Small intestine (tissue), 7 donors: ENCODE measurements around the gene CCDC146. TPM values are rescaled to one million over a fixed set of nuclear protein-coding genes. Genes with fewer than 3 reads are reported as not detected.
"Not testable (repeated sequence)": the region's sequence is repeated elsewhere in the genome, so short reads cannot be mapped to it uniquely, and the experiment has no call there.

Source experiments
- DNase-seq, 2 donors: peaks; one replicate each; pipeline versions ENCODE4 v3.0.0 to v3.0.0-alpha.2; 2013
- FAIRE-seq: peaks from 2 replicates; lab custom pipeline; 2012; peaks lifted over from hg19 to GRCh38; lab: Jason Lieb, UNC
- H3K27ac ChIP-seq, 3 donors: one replicate each; pipeline ENCODE4 v1.5.1; 2013; ENCODE audit warnings: low read length in 2 of 3, mild to moderate bottlenecking in 2 of 3, control low read depth in 1 of 3, inconsistent platforms in 1 of 3, low read depth in 1 of 3, moderate library complexity in 1 of 3
- H3K27me3 ChIP-seq, 3 donors: one replicate each; pipeline ENCODE4 v1.6.1; 2013; ENCODE audit warnings: low read length in 3 of 3, inconsistent platforms in 1 of 3; ENCODE audit not compliant: control insufficient read depth in 3 of 3, insufficient read depth in 3 of 3
- H3K36me3 ChIP-seq, 3 donors: one replicate each; pipeline ENCODE4 v1.6.1; 2013; ENCODE audit warnings: low read length in 3 of 3, inconsistent platforms in 1 of 3, low read depth in 1 of 3, mild to moderate bottlenecking in 1 of 3, moderate library complexity in 1 of 3; ENCODE audit not compliant: control insufficient read depth in 3 of 3, insufficient read depth in 2 of 3
- H3K4me1 ChIP-seq, 3 donors: one replicate each; pipeline ENCODE4 v1.6.1; 2013; ENCODE audit warnings: low read length in 2 of 3, inconsistent platforms in 1 of 3, low read depth in 1 of 3, mild to moderate bottlenecking in 1 of 3, moderate library complexity in 1 of 3; ENCODE audit not compliant: control insufficient read depth in 3 of 3, insufficient read depth in 2 of 3
- H3K4me3 ChIP-seq, 3 donors: one replicate each; pipeline ENCODE4 v1.5.1; 2013; ENCODE audit warnings: low read length in 3 of 3, control low read depth in 1 of 3, inconsistent platforms in 1 of 3, low read depth in 1 of 3, mild to moderate bottlenecking in 1 of 3, moderate library complexity in 1 of 3
- H3K9me3 ChIP-seq, 2 donors: one replicate each; pipeline ENCODE4 v1.6.1; 2013; ENCODE audit warnings: low read depth in 1 of 2, low read length in 1 of 2; ENCODE audit not compliant: control insufficient read depth in 2 of 2, insufficient read depth in 1 of 2
- WGBS, 3 donors: extraction: QIAGEN DNeasy Blood & Tissue Kit; methylation state at CpG; one replicate each; pipeline ENCODE4 v1.1.7; 2013; 5-methylcytosine and 5-hydroxymethylcytosine counted together
- polyA plus RNA-seq, 4 donors: library from polyadenylated mRNA; stranded (reverse) in 3 of 4; unstranded in 1 of 4; fragments of 200-250 nt in 3 of 4; fragments of 120-200 nt in 1 of 4; gene quantifications; one replicate each; pipeline versions ENCODE4 v1.2.1 to v1.2.3, GENCODE V29; 2013
- donor health status: healthy with polysubstance abuse.
- donor health status: control.
- donor health status: control.
- donor health status: Bipolar disorder and iron deficiency.
- donor health status: healthy.

CCDC146 gene
- polyA plus RNA-seq, 4 donors, result 2.4 to 7.5 (median 6.5) TPM

DNA sequence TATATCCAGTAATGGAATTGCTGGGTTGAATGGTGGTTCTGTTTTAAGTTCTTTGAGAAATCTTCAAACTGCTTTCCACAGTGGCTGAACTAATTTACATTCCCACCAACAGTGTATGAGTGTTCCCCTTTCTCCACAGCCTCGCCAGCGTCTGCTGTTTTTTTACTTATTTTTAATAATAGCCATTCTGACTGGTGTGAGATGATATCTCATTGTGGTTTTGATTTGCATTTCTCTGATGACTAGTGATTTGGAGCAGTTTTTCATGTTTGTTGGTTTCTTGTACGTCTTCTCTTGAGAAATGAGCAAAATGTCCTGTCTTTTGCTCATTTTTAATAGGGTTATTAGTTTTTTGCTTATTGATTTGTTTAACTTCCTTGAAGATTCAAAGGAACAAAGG is 21.9 kb upstream of the CCDC146 start:
- DNase-seq, H3K36me3 ChIP-seq, H3K4me1 ChIP-seq, H3K9me3 ChIP-seq, H3K27ac ChIP-seq, FAIRE-seq, H3K4me3 ChIP-seq, H3K27me3 ChIP-seq: not testable (repeated sequence)
- 84 to 92% (median 88%) methylated on average over 3 of the region's 3 CpGs for WGBS, 3 donors

DNA sequence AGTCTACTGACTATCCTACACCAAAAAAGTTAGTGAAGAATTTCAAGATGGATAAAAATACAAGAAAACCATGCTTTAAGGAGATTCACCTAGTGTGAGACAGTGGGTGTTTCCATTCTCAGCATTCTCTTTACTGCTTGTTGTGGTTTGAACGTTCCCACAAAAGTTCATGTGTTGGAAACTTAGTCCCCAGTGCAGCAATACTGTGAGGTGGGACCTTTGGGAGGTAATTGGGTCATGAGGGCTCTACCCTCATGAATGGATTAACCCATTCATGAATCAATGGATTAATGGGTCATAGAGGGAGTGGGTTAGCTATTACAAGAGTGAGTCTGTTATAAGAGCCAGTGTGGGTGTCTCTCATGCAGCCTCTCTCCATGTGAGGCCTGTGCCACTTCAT is 21.2 kb upstream of the CCDC146 start:
- not testable (repeated sequence) for DNase-seq, H3K36me3 ChIP-seq, H3K9me3 ChIP-seq, FAIRE-seq, H3K27me3 ChIP-seq, H3K4me1 ChIP-seq, H3K27ac ChIP-seq, H3K4me3 ChIP-seq
- 79 to 91% (median 85%) methylated on average over 1 of the region's 1 CpG for WGBS, 3 donors

DNA sequence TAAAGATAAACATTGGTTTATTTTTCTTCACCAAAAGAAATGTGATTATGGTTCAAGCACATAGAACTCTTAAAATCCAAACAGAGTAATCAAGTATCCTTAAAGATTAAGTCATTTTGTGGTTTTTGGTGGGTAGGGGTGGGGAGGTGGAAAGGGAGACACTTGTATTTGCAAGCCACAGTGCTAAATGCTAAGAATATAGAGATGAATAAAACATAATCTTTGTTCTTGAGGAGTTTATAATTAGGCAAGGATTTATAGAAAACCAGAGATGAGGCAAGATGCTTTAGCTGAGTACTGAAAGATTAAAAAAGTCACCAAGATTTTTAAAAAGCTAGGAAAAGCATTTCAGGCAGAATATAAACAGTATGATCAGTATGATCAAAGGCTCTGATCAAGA is 19.7 kb upstream of the CCDC146 start:
- H3K4me1 ChIP-seq, H3K27ac ChIP-seq, H3K27me3 ChIP-seq, H3K9me3 ChIP-seq, DNase-seq, FAIRE-seq, H3K36me3 ChIP-seq, H3K4me3 ChIP-seq: not testable (repeated sequence)

DNA sequence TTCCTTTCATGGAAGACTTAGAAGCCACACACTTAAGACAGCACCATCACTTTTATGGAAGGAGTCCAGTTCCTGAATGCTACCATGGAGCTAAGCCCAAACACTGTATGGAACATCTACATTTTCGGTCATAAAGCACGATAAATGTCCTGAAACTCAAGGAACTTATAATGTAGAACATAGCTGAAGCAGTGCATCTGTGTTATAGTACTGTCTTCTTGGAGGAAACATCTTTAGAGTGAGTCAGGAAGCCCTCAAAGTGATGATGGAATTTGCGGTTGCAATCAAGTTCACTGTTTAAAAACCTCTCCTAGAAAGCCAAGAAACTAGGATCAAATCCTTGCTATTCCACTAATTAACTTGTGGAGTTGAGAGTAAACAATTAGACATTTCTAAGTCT is 16.5 kb upstream of the CCDC146 start:
- H3K4me1 ChIP-seq, H3K27me3 ChIP-seq, H3K9me3 ChIP-seq, H3K4me3 ChIP-seq, FAIRE-seq, DNase-seq, H3K36me3 ChIP-seq, H3K27ac ChIP-seq: not testable (repeated sequence)
- WGBS, 3 donors, result 83 to 96% (median 92%) methylated on average over 3 of the region's 3 CpGs

DNA sequence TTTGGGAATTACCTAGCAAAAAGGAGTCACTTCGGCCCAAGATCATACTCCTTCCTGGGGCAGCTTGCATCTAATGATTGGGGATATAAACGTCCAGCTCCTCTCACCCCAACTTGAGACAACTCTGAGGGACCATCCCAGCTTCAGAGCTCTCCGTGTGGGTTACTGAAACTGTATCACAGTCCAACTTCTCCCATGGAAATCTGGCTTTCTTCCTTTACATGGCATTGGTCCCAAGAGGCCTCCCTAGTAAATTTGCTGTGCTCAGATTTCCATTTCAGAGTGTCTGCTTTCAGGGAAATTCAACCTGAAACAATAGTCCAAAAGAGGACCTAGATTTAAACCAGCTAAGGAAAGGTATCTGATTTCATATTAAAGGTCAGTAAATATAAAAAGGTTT is 14.8 kb upstream of the CCDC146 start:
- not testable (repeated sequence) for H3K4me3 ChIP-seq, H3K4me1 ChIP-seq, H3K9me3 ChIP-seq, H3K27ac ChIP-seq, FAIRE-seq, H3K36me3 ChIP-seq, H3K27me3 ChIP-seq, DNase-seq
- 47 to 70% (median 56%) methylated on average over 3 of the region's 3 CpGs for WGBS, 3 donors

DNA sequence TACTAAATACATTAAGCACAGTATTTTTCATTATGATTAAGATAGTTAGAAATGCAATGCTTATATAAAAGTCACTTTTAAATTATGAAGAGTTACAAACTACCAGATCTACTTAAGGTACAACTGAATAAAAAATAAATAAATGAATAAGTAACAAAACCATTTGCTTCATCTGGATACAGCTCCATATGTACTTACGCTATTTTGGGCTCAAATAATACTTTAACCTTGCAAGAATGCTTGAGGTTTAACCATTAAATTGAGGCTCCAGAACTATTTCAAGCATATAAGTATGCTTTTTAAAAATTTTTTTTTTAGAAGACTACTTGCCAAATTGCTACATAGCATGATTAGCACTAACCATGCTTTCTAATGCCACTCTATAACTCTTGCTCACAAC is 14.1 kb upstream of the CCDC146 start:
- H3K27me3 ChIP-seq, H3K4me1 ChIP-seq, H3K4me3 ChIP-seq, H3K36me3 ChIP-seq, DNase-seq, H3K9me3 ChIP-seq, FAIRE-seq, H3K27ac ChIP-seq: not testable (repeated sequence)
- WGBS, 3 donors, result 91 to 97% (median 97%) methylated on average over 1 of the region's 1 CpG

DNA sequence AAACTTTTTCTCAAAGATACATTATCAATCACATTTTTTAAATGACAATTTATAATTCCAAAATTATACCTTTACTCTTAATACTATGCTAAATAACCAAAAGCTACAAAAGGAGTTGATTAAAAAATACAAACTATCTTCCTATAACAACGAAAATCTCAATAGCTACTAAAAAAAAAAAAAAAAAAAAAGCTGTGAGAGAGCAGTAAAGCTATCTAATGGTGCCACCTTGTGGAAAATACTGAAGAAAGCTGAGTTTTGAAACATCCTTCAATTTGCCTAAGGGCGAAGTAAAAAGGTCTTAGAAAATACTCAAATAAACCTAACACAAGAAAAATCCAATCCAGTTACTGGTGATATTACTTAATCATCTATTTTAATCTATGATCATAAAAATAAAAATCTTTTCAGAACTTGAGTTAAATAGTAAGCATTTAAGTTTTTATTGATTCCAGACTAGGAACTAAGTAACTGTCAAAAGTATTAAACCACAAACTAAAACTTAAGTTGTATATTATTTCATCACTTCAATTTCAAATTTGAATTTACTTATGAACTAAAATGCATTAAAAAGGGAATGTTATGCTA is 9.6 kb upstream of the CCDC146 start:
- peak in 1 of 2 donors; percentile 5 for DNase-seq
- peak; percentile 96 for FAIRE-seq

DNA sequence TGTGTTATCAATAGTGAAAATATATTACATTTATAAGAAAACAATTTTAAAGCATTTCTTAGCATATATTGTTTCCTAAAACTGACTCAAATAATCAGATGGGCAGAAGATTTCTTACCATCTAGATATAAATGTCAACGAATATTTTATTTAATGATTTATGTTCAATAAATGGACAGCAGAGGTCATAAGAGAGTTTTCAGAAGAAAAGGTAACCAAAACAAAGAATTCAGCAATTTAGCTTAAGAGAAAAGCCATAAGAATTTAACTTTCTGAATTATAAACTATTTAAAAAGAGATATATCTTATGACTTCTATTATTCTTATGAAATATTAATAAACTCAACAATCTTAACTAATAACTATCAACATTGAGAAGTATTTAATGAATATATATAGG is 3.1 kb downstream of the CCDC146 start:
- FAIRE-seq, result peak; percentile 96
- WGBS, 3 donors, result 0 to 19% (median 12%) methylated on average over 1 of the region's 1 CpG
- not testable (repeated sequence) for H3K4me3 ChIP-seq, H3K9me3 ChIP-seq, H3K27me3 ChIP-seq, DNase-seq, H3K27ac ChIP-seq, H3K36me3 ChIP-seq, H3K4me1 ChIP-seq

More for the DNA sequence above, 9.6 kb upstream of the CCDC146 start:
- not testable (repeated sequence) for H3K36me3 ChIP-seq, H3K4me3 ChIP-seq, H3K9me3 ChIP-seq, H3K27me3 ChIP-seq, H3K4me1 ChIP-seq, H3K27ac ChIP-seq
- WGBS, 3 donors, result 0 to 32% (median 3%) methylated on average over 1 to 2 of the region's 2 CpGs

DNA sequence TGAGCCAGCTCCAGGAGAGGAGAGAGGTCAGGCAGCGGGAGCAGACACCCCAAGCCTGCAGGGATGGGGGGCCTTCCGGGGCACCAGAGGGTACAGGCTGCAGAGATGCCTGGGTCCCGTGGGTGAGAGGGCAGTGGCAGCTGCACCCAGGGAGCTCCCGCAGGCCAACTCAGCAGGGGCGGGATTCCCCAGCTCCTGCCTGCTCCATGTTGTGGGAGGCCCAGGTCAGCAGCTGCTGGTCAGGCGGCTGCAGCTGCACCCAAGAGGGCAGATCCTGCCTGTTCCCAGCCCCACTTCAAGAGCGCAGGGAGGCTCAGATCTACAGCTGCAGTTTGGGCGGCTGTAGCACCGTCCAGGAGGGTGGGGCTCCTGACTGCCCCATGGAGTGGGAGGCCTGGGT is 4.6 kb downstream of the CCDC146 start:
- 71 to 83% (median 80%) methylated on average over 9 of the region's 9 CpGs for WGBS, 3 donors
- H3K9me3 ChIP-seq, H3K27me3 ChIP-seq, H3K4me1 ChIP-seq, H3K27ac ChIP-seq, DNase-seq, H3K36me3 ChIP-seq, H3K4me3 ChIP-seq, FAIRE-seq: not testable (repeated sequence)
